Sigmoid colon (tissue), 7 donors: ENCODE measurements around the gene CDKAL1. TPM values are rescaled to one million over a fixed set of nuclear protein-coding genes. Genes with fewer than 3 reads are reported as not detected.

Source experiments
- DNase-seq: peaks from one replicate; pipeline ENCODE4 v3.0.0-alpha.2; 2019
- H3K27ac ChIP-seq, 4 donors: fragments of 200-600 bp; sonication (generic); one replicate each; pipeline ENCODE4 v1.5.1; 2016 to 2019; ENCODE audit warnings: mild to moderate bottlenecking in 1 of 4
- H3K27me3 ChIP-seq, 3 donors: fragments of 200-600 bp; sonication (generic); one replicate each; pipeline ENCODE4 v1.5.1; 2019; ENCODE audit warnings: mild to moderate bottlenecking in 1 of 3
- H3K36me3 ChIP-seq, 4 donors: fragments of 200-600 bp; sonication (generic); one replicate each; pipeline ENCODE4 v1.5.1; 2016 to 2019
- H3K4me1 ChIP-seq, 4 donors: fragments of 200-600 bp; sonication (generic); one replicate each; pipeline ENCODE4 v1.5.1; 2017 to 2019
- H3K4me3 ChIP-seq, 4 donors: fragments of 200-600 bp; sonication (generic); one replicate each; pipeline ENCODE4 v1.5.1; 2017 to 2019; ENCODE audit warnings: mild to moderate bottlenecking in 2 of 4, moderate library complexity in 1 of 4
- H3K9me3 ChIP-seq, 4 donors: fragments of 200-600 bp in 3 of 4; sonication (generic) in 3 of 4; one replicate each; pipeline versions ENCODE4 v1.5.1 to v1.6.1; 2013 to 2019
- CTCF ChIP-seq, 4 experiments: fragments of 450-650 bp in 3 of 4; fragments of 200-600 bp in 1 of 4; IDR thresholded peaks; one replicate each; pipeline ENCODE4 v1.5.1; 2016 to 2019; ENCODE audit warnings: antibody characterized with exemption in 4 of 4, mild to moderate bottlenecking in 3 of 4, moderate library complexity in 2 of 4
- EP300 ChIP-seq, 4 donors: sonication (generic); formaldehyde crosslinking; IDR thresholded peaks; one replicate each; pipeline ENCODE4 v1.6.1; 2017; ENCODE audit warnings: antibody characterized with exemption in 4 of 4
- POLR2A ChIP-seq, 2 donors: fragments of 450-650 bp; IDR thresholded peaks; one replicate each; pipeline ENCODE4 v1.6.1; 2016; ENCODE audit warnings: antibody characterized with exemption in 2 of 2, mild to moderate bottlenecking in 2 of 2, moderate library complexity in 2 of 2
- POLR2AphosphoS5 ChIP-seq, 4 donors: sonication (generic); formaldehyde crosslinking; IDR thresholded peaks; one replicate each; pipeline ENCODE4 v1.6.1; 2017; ENCODE audit warnings: antibody characterized with exemption in 4 of 4
- WGBS, 2 donors: extraction: QIAGEN DNeasy Blood & Tissue Kit; methylation state at CpG; one replicate each; pipeline ENCODE4 v1.1.7; 2013; 5-methylcytosine and 5-hydroxymethylcytosine counted together
- intact Hi-C: fragments of 100-400 bp; cut with DNase I; formaldehyde crosslinking; loops from one replicate; pipeline ENCODE4 v1.15.1; 2023
- polyA plus RNA-seq, 3 donors: library from polyadenylated mRNA; stranded (reverse); fragments of 200-250 nt; gene quantifications; one replicate each; pipeline ENCODE4 v1.2.3, GENCODE V29; 2013
- total RNA-seq, 4 donors: library from RNA; depleted of rRNA; stranded (reverse); fragments of >200 nt; gene quantifications; one replicate each; pipeline ENCODE4 v1.1.0, GENCODE V29; 2016
- donor health status: healthy with polysubstance abuse.
- donor health status: Bipolar disorder and iron deficiency.
- donor health status: healthy.

Gene CDKAL1
- total and polyA plus RNA-seq, 7 donors = 2.8 to 14.7 (median 11.4) TPM

DNA sequence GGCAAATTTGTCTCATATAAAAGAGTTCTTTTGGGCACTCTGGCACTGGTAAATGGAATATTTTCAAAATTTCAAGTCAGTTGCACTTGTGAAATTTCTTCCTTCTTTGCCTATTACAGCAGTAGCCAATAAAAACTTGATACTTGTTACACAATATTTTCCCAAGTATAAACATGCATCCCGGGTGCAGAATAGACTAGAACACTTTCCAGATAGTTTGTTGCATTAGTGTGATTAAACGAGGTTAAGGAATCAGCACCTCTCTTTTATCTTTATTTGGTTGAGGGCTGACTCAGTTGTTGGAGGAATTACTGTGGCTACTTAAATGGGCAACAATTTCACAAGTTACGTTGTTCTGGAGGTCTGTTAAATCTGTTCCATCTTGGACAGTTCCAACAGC, 467.5 kb downstream of the CDKAL1 start:
- Histone ChIP-seq H3K9me3 (no peaks in the 10 kb centered on the region), H3K27me3 (no peaks in the 10 kb centered on the region), H3K4me3 (no peak overlapping the region), H3K4me1 (peaks cover 0 to 26% (median 9%) of the 10 kb centered on the region in 4 donors), H3K27ac (no peak overlapping the region), H3K36me3 (no peaks in the 10 kb centered on the region)
- DNase-seq = no peak
- 80 to 85% methylated on average over 3 of the region's 3 CpGs for WGBS, 2 donors
- no peak for TF ChIP-seq EP300 (IDR thresholded peaks at IDR 0.05)
- TF ChIP-seq POLR2AphosphoS5 (IDR thresholded peaks at IDR 0.05) = no peak
- TF ChIP-seq POLR2A (IDR thresholded peaks at IDR 0.05) = no peak
- TF ChIP-seq CTCF (IDR thresholded peaks at IDR 0.05) = no peak
- intact Hi-C loops = no loop called here

DNA sequence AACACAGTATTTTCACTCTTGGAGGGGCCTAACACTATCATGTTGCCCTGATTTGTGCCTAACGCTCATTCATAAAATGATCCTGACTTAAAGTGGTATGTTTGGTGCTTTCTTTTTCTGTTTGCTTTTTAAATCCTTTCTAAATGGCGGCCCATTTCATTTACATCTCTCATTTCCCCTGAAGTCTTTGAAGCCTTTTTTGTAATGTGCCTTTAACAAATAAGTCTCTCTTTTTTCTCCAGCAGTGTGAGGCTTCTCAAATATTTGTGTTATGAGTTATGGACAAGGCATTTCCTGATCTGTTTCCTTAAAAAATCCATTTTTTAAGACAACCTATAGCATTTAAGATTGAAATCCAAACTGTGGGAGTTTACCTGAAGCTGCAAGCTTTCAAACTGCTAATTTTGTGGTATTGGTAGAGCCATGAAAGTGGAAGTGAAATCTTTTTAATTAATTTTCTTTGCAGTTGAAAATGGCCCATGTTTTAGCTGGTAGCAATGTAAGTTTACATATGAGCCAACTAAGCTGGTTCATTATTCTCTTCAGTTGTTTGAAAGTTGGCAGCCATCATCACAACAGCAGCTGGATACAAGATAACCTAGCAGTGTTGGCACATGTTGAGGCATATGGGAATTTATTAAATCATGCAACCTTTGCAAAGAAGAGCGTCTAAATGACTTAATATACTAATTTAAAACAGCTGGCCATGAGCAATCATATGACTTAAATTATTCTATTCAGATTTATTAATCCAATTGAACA, 469.7 kb downstream of the CDKAL1 start:
- Histone ChIP-seq H3K4me3 (no peak overlapping the region), H3K27ac (no peak overlapping the region), H3K36me3 (no peaks in the 10 kb centered on the region), H3K9me3 (no peaks in the 10 kb centered on the region), H3K4me1 (peaks cover 0 to 26% (median 9%) of the 10 kb centered on the region in 4 donors), H3K27me3 (no peaks in the 10 kb centered on the region)
- no peak for DNase-seq
- intact Hi-C loops = no loop called here
- 75 to 92% methylated on average over 3 of the region's 3 CpGs for WGBS, 2 donors
- TF ChIP-seq EP300 (IDR thresholded peaks at IDR 0.05) = no peak
- TF ChIP-seq CTCF (IDR thresholded peaks at IDR 0.05) = no peak
- no peak for TF ChIP-seq POLR2AphosphoS5 (IDR thresholded peaks at IDR 0.05)
- no peak for TF ChIP-seq POLR2A (IDR thresholded peaks at IDR 0.05)

DNA sequence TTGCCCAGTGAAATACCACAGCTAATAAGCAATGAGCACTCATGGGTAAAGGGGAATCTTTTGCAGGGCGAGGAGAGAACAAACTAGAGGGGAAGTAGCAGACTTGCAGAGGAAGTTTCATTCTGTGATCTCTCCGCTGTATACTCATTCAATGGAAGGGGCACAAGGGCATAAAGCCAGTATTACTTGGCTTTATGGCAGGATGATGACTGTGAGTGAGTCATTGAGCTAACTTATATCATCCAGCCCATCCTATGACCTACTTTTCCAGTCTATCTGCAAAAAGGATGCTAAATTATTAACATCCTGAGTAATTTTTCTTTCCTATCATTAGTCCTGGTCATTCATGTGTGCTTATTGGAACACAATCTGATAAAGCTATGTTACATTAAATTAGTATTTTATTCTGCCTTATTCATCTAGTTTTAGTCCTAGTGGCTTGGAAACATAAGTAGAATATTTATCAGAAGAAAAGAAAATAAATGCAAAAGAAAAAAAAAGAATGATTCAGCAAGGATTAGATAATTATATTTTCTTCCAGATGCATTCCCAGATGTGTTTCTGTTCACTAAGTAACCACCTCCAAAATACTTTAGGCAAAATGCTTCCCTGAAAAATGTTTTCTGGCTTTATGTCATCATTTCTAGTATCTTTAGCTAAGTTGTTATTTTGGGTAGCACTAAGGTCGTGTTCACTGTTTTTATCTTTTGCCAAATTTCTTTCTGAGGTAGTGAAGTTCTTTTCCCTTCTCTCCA, 471.7 kb downstream of the CDKAL1 start:
- peaks cover 0 to 26% (median 9%) of the 10 kb centered on the region in 4 donors for H3K4me1 ChIP-seq
- 40 to 51% methylated on average over 3 of the region's 3 CpGs for WGBS, 2 donors
- intact Hi-C loops = no loop called here
- H3K27me3 ChIP-seq = no peaks in the 10 kb centered on the region
- H3K36me3 ChIP-seq = no peaks in the 10 kb centered on the region
- no peak for DNase-seq
- no peak overlapping the region for H3K27ac ChIP-seq
- H3K9me3 ChIP-seq = no peaks in the 10 kb centered on the region
- TF ChIP-seq POLR2AphosphoS5 (IDR thresholded peaks at IDR 0.05) (no peak), CTCF (IDR thresholded peaks at IDR 0.05) (no peak), EP300 (IDR thresholded peaks at IDR 0.05) (no peak), POLR2A (IDR thresholded peaks at IDR 0.05) (no peak)
- no peak overlapping the region for H3K4me3 ChIP-seq

DNA sequence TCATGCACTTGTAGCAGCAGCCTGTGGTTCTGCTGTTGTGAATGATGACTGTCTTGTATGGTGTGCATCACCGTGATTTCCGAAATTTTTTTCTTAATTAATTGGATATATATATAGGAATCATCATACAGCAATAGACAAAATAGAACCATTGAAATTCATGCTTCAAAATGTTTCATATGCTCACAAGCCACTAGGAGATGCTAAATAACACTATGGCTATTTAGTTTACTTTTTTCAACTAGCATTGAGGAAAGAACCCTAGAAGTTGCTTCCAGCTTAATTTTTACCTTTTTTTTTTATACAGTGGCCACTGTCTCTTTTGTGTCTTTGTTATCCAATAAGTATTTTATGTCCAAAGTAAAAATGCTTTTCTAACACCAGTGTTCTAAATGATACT, 485.4 kb downstream of the CDKAL1 start:
- no peak overlapping the region for H3K27ac ChIP-seq
- H3K9me3 ChIP-seq = no peaks in the 10 kb centered on the region
- intact Hi-C loops = no loop called here
- WGBS, 2 donors = 92 to 95% methylated on average over 2 of the region's 2 CpGs
- TF ChIP-seq CTCF (IDR thresholded peaks at IDR 0.05) (no peak), POLR2AphosphoS5 (IDR thresholded peaks at IDR 0.05) (no peak), POLR2A (IDR thresholded peaks at IDR 0.05) (no peak), EP300 (IDR thresholded peaks at IDR 0.05) (no peak)
- peaks cover 0 to 1% (median 0%) of the 10 kb centered on the region in 4 donors for H3K4me1 ChIP-seq
- no peak for DNase-seq
- H3K27me3 ChIP-seq = no peaks in the 10 kb centered on the region
- no peaks in the 10 kb centered on the region for H3K36me3 ChIP-seq
- no peak overlapping the region for H3K4me3 ChIP-seq
